GF-D8 (cell line): ENCODE measurements around the gene CHPF.

ENCODE experiments used
- DNase-seq: peaks from one replicate; lab custom pipeline; 2025; lab: John Stamatoyannopoulos, UW

The CHPF gene

GRCh38 chr2:219531639-219532377 is 11.8 kb downstream of the CHPF start:
- no peak for DNase-seq

- DNase-seq: peak; percentile 19
These were observed 13.3 kb downstream of the CHPF start for GRCh38 chr2:219530048-219530963.

- no peak for DNase-seq
These were observed 16.1 kb downstream of the CHPF start for GRCh38 chr2:219527472-219527871.

- no peak for DNase-seq
These were observed 16.6 kb downstream of the CHPF start for GRCh38 chr2:219527076-219527394.

- DNase-seq: no peak
These were observed 17.1 kb downstream of the CHPF start for GRCh38 chr2:219526320-219527075.

- no peak for DNase-seq
These were observed 17.9 kb downstream of the CHPF start for GRCh38 chr2:219525533-219526232.

- DNase-seq: no peak
These were observed 18.8 kb downstream of the CHPF start for GRCh38 chr2:219524817-219525216.

- no peak for DNase-seq
These were observed 20.5 kb downstream of the CHPF start for GRCh38 chr2:219523031-219523671.

- no peak for DNase-seq
These were observed 21.2 kb downstream of the CHPF start for GRCh38 chr2:219522111-219523030.

- DNase-seq: no peak
These were observed 22.3 kb downstream of the CHPF start for GRCh38 chr2:219521066-219521880.

- no peak for DNase-seq
These were observed 23.5 kb downstream of the CHPF start for GRCh38 chr2:219520079-219520478.

- DNase-seq: no peak
These were observed 24.1 kb downstream of the CHPF start for GRCh38 chr2:219519526-219519916.

- DNase-seq: no peak
These were observed 25.4 kb downstream of the CHPF start for GRCh38 chr2:219517954-219518778.

GRCh38 chr2:219516888-219517287 is 26.7 kb downstream of the CHPF start:
- no peak for DNase-seq

GRCh38 chr2:219515874-219516629 is 27.6 kb downstream of the CHPF start:
- no peak for DNase-seq

- DNase-seq: no peak
These were observed 28.8 kb downstream of the CHPF start for GRCh38 chr2:219514836-219515235.

GRCh38 chr2:219514196-219514761 is 29.3 kb downstream of the CHPF start, which contains the start of gene ASIC4:
Gene ASIC4 (plus strand): TSS chr2:219514482. CDS start chr2:219514725, 243 bp downstream.
- peak; percentile 13 for DNase-seq
